Brain microvascular endothelial cell (primary cell): ENCODE measurements around the gene MYO16.

Experiments
- DNase-seq: peaks from one replicate; pipeline ENCODE4 v3.0.0-alpha.2; 2020
- H3K27ac ChIP-seq: fragments of 250-450 bp; sonication (Bioruptor Pico); 2 replicates; pipeline ENCODE4 v1.5.1; 2020; ENCODE audit warnings: mild to moderate bottlenecking, moderate library complexity
- H3K27me3 ChIP-seq: fragments of 250-450 bp; sonication (Bioruptor Pico); replicated peaks from 2 replicates; pipeline ENCODE4 v1.5.1; 2020; ENCODE audit warnings: mild to moderate bottlenecking
- H3K36me3 ChIP-seq: fragments of 250-450 bp; sonication (Bioruptor Pico); replicated peaks from 2 replicates; pipeline ENCODE4 v1.5.1; 2020; ENCODE audit warnings: mild to moderate bottlenecking
- H3K4me3 ChIP-seq: 2 replicates; pipeline ENCODE4 v1.5.1; 2011; ENCODE audit warnings: low read depth, mild to moderate bottlenecking, control low read depth, low read length, moderate library complexity
- in situ Hi-C: cut with HindIII; loops from 2 replicates; pipeline ENCODE4 v1.10.0; 2017; ENCODE audit warnings: low sequenced_read_pairs, low pct_ligation_motif_present
- TF ChIP-seq, protein P1 (sequence below): IDR thresholded peaks from 2 replicates; pipeline ENCODE4 v1.5.1; 2011; ENCODE audit warnings: low read depth, mild to moderate bottlenecking, moderate library complexity, low read length, control low read depth, inconsistent platforms; ENCODE audit errors: missing control alignments

MYO16 gene

DNA sequence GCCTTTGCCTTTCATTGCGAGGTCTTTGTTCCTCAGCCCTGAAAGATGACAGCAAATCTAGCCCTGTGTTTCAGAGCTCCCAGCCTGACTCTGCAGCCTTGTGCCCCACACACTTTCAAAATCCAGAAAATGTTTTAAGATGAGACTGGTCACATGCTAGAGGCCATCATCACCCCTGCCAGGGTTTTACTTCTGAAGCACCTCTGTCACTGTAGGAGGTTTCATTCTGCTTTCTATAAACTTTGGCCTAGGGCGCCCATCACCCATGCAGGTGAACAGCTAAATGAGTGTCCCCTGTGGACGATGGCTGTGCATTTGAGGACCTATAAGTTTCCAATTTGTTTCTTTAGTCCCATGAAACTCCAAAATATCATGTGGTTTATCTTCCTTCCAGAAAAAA is 574.2 kb downstream of the MYO16 start:
- TF ChIP-seq, protein P1, sequence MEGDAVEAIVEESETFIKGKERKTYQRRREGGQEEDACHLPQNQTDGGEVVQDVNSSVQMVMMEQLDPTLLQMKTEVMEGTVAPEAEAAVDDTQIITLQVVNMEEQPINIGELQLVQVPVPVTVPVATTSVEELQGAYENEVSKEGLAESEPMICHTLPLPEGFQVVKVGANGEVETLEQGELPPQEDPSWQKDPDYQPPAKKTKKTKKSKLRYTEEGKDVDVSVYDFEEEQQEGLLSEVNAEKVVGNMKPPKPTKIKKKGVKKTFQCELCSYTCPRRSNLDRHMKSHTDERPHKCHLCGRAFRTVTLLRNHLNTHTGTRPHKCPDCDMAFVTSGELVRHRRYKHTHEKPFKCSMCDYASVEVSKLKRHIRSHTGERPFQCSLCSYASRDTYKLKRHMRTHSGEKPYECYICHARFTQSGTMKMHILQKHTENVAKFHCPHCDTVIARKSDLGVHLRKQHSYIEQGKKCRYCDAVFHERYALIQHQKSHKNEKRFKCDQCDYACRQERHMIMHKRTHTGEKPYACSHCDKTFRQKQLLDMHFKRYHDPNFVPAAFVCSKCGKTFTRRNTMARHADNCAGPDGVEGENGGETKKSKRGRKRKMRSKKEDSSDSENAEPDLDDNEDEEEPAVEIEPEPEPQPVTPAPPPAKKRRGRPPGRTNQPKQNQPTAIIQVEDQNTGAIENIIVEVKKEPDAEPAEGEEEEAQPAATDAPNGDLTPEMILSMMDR = no peak
- Histone ChIP-seq H3K27ac (no peak overlapping the region), H3K4me3 (no peak overlapping the region), H3K27me3 (no peaks in the 10 kb centered on the region), H3K36me3 (no peaks in the 10 kb centered on the region)
- DNase-seq = no peak
- in situ Hi-C loops = no loop called here

DNA sequence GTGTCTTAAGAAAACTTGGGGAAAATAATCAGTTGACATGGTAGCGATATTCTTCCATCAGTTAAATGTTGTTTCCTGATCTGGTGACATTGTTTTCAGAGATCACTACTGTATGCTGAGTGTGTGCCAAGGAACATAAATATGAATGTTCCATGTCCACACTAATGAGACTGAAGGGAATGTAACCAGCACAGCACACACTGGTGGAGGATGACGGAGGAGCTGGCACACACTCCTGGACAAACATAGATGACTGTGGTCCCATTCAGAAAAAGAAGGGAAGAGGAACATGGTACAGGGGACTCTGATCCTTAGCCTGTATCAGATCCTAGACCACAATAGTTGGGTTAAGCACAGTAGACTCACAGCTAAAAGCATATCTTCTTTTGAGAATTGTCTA is 574.8 kb downstream of the MYO16 start:
- Histone ChIP-seq H3K36me3 (no peaks in the 10 kb centered on the region), H3K27ac (no peak overlapping the region), H3K27me3 (no peaks in the 10 kb centered on the region), H3K4me3 (no peak overlapping the region)
- DNase-seq = no peak
- TF ChIP-seq, protein P1 = no peak
- in situ Hi-C loops = no loop called here

DNA sequence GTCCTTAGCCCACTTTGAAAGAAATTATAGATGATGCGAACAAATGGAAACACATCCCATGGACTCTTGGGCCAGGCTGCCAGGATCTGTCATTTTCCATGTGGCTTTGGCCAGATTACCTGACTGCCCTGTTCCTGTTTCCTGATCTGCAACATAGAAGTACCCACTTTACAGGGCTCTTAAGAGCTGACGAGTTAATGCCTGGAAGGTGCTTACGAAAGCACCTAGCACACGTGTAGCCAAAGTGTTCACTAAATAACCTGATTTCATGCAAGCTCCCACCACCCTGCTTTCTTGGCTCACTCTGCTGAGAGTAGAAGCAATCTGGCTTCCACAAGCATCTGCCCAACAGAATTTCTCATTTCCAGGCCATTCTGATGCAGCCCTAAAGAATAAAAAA is 575.2 kb downstream of the MYO16 start:
- in situ Hi-C loops = no loop called here
- DNase-seq = no peak
- Histone ChIP-seq H3K27ac (no peak overlapping the region), H3K4me3 (no peak overlapping the region), H3K36me3 (no peaks in the 10 kb centered on the region), H3K27me3 (no peaks in the 10 kb centered on the region)
- TF ChIP-seq, protein P1 = no peak

DNA sequence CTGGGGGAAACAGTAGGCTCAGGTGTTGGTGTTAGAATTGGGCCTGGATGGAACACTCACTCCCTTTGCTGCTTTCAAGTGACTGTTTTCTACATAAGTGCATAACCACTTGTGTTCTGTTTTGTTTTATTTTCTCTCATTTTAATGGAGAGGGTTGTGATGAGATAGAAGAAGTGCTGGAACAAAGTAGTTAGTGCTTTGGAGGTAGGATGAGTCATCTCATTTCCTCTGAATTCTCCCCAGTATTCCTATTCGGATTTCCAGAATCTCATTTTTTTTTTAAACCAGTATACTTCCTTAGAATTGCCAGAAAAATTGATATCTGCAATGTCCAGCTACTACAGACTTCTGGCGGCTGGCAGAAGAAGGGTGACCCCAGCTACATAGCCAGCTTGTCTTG is 575.9 kb downstream of the MYO16 start:
- in situ Hi-C loops = no loop called here
- Histone ChIP-seq H3K27me3 (no peaks in the 10 kb centered on the region), H3K27ac (no peak overlapping the region), H3K4me3 (no peak overlapping the region), H3K36me3 (no peaks in the 10 kb centered on the region)
- DNase-seq = no peak
- TF ChIP-seq, protein P1 = no peak

DNA sequence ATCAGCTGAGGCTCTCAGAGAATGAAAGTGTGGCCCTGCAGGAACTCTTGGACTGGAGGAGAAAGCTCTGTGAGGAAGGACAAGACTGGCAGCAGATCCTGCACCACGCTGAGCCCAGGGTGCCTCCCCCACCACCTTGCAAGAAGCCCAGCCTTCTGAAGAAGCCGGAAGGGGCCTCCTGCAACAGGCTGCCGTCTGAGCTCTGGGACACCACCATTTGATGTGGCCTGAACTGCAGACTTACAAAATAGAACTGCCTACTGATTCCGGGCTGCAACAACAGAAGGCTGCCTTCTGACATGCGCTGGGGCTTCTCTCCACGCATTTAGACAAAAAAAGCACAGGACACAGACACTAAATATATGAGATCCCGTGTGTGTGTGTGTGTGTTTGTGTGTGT is 577.2 kb downstream of the MYO16 start:
- H3K36me3 ChIP-seq = no peaks in the 10 kb centered on the region
- H3K27me3 ChIP-seq = no peaks in the 10 kb centered on the region
- in situ Hi-C loops = no loop called here
- DNase-seq = no peak
- TF ChIP-seq, protein P1 = no peak
- H3K27ac ChIP-seq = no peak overlapping the region
- H3K4me3 ChIP-seq = no peak overlapping the region

DNA sequence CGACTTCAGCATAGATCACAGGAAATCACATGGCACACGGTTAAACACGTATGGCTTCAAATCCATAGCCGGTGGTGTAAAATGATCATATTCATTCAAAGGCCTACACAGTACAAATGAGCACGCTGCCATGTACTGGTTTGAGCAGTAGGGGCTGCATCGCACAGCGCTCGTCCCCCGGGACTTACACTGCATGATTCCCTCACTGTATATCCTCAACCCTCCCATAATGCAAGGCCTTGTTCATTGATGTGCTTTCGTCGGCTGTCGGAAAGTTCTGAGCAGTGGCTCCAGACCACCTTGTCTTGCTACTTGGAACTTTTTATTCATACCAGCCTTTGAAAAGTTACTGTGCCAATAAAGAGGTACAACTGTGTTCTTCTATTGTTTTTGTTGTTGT is 578.2 kb downstream of the MYO16 start:
- in situ Hi-C loops = no loop called here

More for the DNA sequence above, 578.2 kb downstream of the MYO16 start:
- no peaks in the 10 kb centered on the region for H3K27me3 ChIP-seq
- no peak overlapping the region for H3K27ac ChIP-seq
- no peak overlapping the region for H3K4me3 ChIP-seq
- TF ChIP-seq, protein P1 = no peak
- no peaks in the 10 kb centered on the region for H3K36me3 ChIP-seq
- no peak for DNase-seq
